HK-2 (cell line): Measurements from ENCODE around the gene ZNF791.
"Not testable (repeated sequence)": the region's sequence is repeated elsewhere in the genome, so short reads cannot be mapped to it uniquely, and the experiment has no call there.

Experiments used
- DNase-seq: peaks from one replicate; pipeline ENCODE4 v3.0.0-alpha.2; 2018; ENCODE audit not compliant: unreplicated experiment

The ZNF791 gene

GRCh38 chr19:12629215-12629614, 18.5 kb downstream of the ZNF791 start:
- no peak for DNase-seq

DNA sequence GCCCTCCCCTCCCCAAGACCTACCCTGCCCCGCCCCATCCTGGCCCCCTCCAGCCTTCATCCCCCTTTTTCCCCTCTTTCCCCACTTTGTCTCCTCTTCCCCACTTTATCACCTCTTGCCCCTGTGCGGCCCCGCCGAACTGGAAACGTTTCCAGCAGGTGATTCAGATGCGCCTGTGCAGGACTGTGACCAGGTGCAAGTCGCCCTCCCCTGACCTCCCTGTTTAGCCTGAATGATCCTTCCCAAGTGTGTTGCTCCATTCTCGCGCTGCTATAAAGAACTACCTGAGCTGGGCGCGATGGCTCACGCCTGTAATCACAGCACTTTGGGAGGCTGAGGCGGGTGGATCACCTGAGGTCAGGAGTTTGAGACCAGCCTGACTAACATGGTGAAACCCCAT, 25.9 kb downstream of the ZNF791 start:
- DNase-seq: no peak

DNA sequence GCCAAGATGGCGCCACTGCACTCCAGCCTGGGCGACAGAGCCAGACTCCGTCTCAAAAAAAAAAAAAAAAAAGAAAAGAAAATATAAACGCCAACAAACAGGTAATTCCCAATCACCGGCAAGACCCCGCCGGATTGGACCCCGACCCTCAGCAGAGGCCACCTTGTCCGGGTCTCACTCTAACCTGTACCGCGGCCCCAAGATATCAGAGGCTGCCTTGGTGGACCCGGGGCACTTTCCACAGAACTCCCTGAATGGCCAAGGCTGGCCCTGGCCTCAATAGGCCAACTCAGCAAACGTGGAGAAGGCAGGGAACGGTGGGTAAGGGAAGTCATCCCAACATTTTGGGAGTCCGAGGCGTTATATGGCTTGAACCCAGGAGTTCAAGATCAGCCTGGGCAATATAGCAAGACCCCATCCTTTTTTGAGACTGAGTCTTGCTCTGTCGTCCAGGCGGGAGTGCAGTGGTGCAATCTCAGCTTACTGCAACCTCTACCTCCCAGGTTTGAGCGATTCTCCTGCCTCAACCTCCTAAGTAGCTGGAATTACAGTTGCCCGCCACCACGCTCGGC, 28.0 kb downstream of the ZNF791 start:
- DNase-seq: no peak

- peak; percentile 14 for DNase-seq
These were observed 29.3 kb downstream of the ZNF791 start for GRCh38 chr19:12639901-12640613.

GRCh38 chr19:12641456-12641855, 30.7 kb downstream of the ZNF791 start:
- DNase-seq: no peak

GRCh38 chr19:12642506-12642905, 31.8 kb downstream of the ZNF791 start:
- no peak for DNase-seq

DNA sequence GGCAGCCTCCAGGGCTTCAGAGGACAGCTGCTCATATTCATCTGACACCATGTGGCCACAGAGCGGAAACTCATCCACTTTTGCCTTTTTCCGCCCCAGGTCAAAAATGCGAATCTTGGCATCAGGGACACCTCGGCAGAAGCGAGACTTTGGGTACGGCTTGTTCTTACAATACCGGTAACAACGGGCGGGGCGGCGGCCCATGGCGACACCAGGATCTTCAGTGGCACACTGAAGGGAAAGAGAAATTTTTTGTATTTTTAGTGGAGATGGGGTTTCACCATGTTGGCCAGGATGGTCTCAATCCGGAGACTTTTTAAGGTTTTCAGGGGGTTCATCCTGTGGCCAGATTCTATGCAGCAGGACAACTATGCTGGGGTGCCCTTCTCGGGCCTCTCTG, 33.0 kb downstream of the ZNF791 start:
- DNase-seq: not testable (repeated sequence)

- DNase-seq: no peak
These were observed 35.8 kb downstream of the ZNF791 start for GRCh38 chr19:12646551-12646950.

DNA sequence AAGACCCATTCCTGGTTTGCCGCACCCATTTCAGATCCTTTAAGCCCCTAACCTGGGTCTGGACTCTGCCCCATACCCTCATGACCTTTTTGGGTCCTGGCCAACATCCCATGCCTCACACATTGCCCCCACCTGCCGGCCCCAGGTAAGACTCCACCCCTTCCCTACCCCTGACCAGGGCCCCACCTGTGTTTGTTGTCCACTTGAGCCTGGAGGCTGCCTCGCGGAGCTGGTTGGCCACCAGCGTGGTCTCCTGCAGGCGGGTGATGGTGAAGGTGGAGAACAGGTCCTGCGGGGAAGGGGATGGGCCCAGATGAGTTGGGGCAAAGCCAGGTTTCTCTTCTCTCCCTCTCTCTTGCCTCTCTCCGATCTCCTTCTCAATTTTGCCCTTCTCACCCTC, 36.3 kb downstream of the ZNF791 start:
- no peak for DNase-seq

DNA sequence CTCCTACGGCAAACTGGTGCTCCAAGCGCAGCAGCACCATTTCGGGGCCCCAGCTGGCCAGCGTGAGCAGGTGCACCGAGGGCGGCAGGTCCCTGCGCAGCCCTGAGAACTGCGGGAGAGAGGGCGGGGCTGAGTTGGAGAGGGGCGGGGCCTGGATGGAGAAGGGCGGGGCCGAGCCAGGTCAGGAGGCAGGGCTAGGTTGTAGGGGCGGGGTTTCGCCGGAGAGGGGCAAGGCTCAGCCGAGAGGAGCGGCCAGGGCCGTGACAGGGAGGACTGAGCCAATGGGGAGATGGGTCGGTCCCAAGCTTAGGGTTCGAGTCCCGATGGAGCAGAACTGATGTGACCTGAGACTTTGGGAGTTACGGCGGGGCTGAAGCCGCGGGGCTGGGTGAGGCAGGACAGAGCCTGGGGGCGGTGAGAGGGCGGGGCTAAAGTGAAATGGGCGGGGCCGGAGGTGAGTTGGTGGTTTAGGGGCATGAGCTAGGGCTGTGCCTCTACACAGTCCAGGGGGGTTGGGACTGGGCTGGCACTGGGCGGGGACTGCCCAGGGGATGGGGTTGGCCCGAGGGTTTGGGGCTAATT, 36.9 kb downstream of the ZNF791 start:
- no peak for DNase-seq

DNA sequence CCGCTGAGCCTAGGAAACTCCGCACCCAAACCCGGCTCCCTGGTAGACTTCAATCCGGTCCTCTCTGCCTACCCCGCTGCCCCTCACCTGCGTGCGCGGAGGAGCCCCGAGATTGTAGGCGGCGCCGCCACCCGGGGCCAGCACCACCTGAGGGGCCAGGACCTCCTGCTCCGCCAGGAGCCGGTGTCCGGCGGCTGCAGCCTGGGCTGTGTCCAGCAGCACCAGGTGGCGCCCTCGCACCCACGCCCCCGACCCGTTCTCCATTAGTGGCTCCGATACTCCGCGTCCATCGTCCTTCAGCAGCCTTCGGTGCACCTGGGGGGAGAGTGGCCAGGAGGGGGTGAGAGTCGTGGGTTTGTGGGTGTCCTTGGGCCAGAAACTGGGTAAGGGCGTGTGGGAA, 37.4 kb downstream of the ZNF791 start:
- DNase-seq: no peak

DNA sequence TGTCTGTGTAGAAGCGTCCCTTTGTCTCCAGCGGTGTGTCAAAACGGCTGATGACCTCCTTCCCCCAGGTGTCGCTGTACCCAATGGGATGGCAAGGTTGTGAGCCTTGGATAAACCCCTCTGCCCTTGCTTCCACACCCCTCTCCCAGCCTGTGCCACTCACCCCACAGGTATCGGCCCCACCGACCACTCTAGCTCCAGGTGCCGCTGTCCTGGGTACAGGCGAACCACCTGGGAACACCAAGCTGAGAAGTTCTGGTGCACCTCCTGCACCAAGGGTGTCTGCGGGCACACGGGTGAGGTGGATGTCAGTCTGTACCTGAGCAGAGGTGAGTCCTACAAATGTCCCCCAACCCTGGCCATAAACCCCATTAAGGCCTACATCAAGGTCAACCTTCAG, 39.2 kb downstream of the ZNF791 start:
- DNase-seq: no peak

DNA sequence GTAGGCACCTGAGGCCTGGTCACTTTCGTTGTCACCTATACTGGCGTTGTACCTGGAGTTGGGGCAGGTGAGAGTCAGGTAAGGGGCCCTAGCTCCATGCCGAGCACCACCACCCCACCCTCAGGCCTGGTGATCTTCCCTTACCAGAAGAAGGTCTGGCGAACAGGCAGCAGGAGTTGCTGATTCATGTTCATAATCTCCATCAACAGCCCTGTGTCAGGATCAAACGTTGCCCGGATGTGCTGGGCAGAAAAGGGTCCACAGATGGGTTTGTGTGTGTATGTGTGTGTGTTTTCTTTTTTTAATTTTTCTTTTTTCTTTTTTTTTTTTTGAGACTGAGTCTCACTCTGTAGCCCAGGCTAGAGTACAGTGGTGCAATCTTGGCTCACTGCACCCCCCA, 41.5 kb downstream of the ZNF791 start:
- DNase-seq: no peak

DNA sequence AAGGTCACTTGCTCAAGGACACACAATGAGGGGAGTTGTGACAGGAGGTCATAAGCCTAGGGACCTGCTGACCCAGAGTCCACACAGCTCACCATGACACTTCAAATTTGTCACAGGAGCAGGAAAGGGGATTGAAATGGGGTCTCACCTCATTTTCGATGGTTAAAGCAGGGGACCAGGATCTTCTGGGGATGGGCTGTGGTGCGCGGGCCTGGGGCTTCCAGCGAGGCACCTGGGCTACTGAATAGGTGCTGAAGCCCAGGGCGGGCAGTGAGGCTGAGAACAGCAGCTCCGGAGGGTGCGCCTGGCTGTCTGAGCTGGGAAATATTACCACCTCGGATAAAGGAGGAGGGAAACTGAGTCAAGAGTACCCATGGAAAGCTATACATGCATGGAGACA, 44.8 kb downstream of the ZNF791 start:
- DNase-seq: no peak

DNA sequence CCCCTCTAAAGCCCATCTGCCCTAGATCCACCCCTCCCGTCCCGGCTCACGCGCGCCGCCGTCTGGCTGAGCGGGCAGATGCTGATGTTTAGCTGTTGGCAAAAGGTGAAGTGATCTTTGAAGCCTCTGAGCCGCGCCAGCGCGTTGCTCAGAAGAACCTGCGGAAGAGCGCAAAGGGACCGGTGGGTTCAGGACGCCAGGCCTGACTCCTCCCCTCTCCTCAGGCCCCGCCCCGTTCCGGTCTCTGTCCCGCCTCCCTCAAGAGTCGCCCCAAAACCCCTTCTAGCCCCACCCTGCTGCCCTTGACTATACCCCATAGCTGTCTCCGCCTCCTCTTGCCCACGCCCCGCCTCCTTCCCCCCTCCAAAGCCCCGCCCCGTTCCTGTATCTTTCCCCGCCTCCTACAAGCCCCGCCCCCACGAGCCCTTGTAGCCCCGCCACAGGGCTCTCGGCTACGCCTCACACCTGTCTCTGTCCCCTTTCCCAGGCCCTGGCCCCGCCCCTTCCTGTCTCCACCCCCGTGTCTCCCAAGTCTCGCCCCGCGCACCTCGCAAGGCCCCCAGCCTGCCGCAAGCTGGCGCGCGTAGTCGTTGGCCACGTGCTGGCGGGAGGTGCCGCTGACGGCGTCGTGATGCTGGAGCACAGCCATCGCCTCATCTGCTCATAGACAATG, 46.3 kb downstream of the ZNF791 start:
- DNase-seq: no peak

- no peak for DNase-seq
These were observed 47.2 kb downstream of the ZNF791 start for GRCh38 chr19:12657966-12658365.

DNA sequence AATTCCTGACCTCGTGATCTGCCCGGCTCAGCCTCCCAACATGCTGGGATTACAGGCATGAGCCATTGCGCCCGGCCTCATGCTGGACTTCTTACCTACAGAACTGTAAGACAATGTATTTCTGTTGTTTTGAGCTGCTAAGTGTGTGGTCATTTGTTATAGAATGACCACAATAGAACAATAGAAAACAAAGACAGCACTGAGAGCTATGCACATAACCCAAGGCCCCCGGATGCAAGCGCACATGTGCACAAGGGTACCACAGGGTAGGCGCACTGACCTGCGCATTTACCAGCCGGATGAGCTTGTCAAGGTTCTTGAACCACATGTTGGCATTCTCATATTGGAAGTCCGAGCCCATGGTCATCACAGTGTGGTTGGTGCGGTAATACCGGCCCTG, 50.3 kb downstream of the ZNF791 start:
- DNase-seq: no peak

DNA sequence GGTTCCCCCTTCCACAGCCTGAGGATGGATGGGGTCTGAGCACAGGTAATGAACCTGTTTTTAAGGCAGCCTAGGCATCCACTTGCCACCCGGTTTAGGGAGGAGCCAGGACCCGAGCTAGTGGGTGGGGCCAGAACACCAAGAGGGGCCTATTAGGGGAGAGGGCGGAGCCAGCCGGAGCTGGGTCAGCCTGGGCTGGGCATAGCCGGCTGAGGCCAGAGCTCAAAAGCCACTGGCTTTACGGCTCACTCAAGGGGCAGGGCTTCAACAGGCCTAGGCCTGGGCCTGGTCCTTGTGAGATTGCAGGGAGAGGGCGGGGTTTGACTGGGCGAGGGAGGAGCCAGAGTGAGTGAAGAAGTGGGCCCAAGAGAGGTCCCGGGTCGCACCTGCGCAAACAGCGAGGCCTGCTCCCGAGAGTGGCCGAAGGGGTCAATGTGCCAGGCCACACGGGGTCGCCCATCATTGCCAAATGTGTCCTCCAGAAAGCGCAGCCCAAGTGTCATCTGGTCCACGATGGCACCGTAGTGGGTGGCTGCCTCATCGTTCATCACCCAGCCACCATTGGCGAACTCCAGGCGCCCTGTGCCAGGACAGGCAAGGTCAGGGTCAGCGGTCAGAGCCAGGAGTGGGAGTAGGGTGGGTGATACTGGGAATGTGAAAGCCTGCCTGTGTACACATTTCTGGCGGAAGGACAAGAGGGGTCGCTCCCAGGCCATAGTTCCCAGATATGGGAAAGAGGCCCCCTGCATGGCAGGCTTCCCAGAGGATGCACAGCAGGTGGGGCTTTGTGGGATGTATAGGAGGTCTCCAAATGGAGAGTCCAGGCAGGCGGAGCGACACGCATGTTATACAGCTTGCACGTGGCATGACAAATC, 53.9 kb downstream of the ZNF791 start:
- DNase-seq: no peak

DNA sequence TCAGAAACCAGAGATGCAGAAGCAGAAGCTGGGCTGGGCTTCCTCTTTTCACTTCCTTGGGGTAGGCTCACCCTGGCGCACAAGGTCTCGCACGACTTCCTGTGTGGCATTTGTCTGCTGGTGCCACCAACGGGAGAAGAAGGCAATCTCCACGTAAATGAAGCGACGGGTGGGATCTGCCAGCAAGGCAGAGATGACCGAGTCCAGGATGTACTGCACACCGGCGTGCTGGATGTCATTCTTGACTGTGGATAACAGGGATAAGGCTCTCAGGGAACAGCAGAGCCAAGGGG, 54.5 kb downstream of the ZNF791 start:
- DNase-seq: no peak

GRCh38 chr19:12665671-12666264, 55.0 kb downstream of the ZNF791 start:
- no peak for DNase-seq

DNA sequence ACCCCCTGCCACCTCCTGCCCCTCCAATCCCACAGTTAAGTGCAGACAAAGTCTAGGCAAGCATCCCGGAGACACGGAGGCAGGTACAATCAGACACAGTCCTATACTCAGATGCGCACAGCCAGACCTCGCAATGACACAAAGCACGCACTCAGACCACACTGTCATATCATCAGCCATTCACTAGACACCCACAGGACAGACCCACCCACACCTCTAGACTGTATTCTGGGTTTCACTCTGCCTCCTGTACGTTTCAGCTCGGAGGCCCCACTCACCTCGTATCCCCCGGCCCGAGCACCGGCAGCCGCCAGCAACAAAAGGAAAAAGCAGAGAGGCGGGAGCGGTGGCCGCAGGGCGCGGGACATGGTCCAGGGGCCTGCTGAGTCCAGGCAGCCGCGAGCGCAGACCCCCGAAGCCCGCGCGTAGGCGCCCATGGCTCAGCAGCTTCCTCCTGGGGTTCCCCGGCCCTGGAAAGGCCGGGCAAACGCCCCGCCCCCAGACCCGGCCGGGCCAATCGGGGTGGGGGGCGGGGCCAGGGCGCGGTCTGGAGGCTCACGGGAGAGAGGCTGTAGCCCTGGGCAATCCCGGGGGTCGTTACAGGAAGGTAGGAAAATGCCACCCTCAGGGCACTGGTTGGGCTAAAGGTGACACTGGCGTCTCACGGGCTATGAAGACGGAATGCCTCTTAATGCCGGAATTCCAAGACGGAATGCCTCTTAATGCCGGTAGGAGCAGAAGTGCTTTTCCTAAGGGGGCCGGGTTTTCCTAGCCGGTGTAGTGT, 55.7 kb downstream of the ZNF791 start, which contains the start of the genes MAN2B1 and WDR83:
Gene MAN2B1, minus strand, starts transcription at position 478 of the 784 bp plus-strand sequence. Its CDS starts 41 bp downstream, at position 437.
Gene WDR83, plus strand, starts transcription at position 543 of the 784 bp plus-strand sequence. CDS start 2,984 bp downstream, outside the sequence.
- DNase-seq: peak; percentile 74
